Ishikawa (cell line): ENCODE data around the gene PTMS.

Source experiments
- CEBPB ChIP-seq: IDR thresholded peaks from 2 replicates; pipeline ENCODE4 v1.6.1; 2012
- CREB1 ChIP-seq: IDR thresholded peaks from 2 replicates; pipeline ENCODE4 v1.6.1; 2012; ENCODE audit warnings: low read depth
- EP300 ChIP-seq: IDR thresholded peaks from 2 replicates; pipeline ENCODE4 v1.6.1; 2012; ENCODE audit warnings: borderline replicate concordance
- NFIC ChIP-seq: IDR thresholded peaks from 2 replicates; pipeline ENCODE4 v1.6.1; 2012
- RAD21 ChIP-seq: IDR thresholded peaks from 2 replicates; pipeline ENCODE4 v1.6.1; 2012; ENCODE audit warnings: low read depth
- TAF1 ChIP-seq: IDR thresholded peaks from 2 replicates; pipeline ENCODE4 v1.6.1; 2012; ENCODE audit warnings: low read depth, mild to moderate bottlenecking
- TCF12 ChIP-seq: IDR thresholded peaks from 2 replicates; pipeline ENCODE4 v1.6.1; 2012; ENCODE audit warnings: low read depth
- TEAD4 ChIP-seq: IDR thresholded peaks from 2 replicates; pipeline ENCODE4 v1.6.1; 2012
- YY1 ChIP-seq: IDR thresholded peaks from 2 replicates; pipeline ENCODE4 v1.6.1; 2012; ENCODE audit warnings: low read depth
- ZBTB7A ChIP-seq: IDR thresholded peaks from 2 replicates; pipeline ENCODE4 v1.6.1; 2012; ENCODE audit warnings: low read depth
- TF ChIP-seq, protein P1 (sequence below): IDR thresholded peaks from 2 replicates; pipeline ENCODE4 v1.6.1; 2012; ENCODE audit warnings: low read depth, mild to moderate bottlenecking
- TF ChIP-seq, protein P2 (sequence below): IDR thresholded peaks from 2 replicates; pipeline ENCODE4 v1.6.1; 2012

DNA sequence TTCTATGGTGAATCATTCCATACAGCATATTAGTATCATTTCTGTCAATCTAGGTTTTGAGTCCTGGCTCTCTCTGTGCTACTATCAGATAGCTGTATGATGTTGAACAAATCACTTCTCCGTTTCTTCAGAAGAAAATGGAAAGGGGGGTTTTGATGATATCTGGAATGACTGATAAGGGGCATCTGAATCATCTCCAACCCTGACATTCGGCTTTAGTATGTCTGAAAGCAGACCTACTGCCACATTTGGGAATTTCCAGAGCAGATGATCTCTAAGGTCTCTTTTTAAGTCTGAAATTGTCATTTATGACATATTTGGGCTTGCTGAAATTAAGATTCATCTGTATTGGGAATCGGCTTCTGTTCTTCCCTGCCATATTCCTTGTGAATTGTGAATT, 23.3 kb upstream of the PTMS start:
- TF ChIP-seq, protein P1, sequence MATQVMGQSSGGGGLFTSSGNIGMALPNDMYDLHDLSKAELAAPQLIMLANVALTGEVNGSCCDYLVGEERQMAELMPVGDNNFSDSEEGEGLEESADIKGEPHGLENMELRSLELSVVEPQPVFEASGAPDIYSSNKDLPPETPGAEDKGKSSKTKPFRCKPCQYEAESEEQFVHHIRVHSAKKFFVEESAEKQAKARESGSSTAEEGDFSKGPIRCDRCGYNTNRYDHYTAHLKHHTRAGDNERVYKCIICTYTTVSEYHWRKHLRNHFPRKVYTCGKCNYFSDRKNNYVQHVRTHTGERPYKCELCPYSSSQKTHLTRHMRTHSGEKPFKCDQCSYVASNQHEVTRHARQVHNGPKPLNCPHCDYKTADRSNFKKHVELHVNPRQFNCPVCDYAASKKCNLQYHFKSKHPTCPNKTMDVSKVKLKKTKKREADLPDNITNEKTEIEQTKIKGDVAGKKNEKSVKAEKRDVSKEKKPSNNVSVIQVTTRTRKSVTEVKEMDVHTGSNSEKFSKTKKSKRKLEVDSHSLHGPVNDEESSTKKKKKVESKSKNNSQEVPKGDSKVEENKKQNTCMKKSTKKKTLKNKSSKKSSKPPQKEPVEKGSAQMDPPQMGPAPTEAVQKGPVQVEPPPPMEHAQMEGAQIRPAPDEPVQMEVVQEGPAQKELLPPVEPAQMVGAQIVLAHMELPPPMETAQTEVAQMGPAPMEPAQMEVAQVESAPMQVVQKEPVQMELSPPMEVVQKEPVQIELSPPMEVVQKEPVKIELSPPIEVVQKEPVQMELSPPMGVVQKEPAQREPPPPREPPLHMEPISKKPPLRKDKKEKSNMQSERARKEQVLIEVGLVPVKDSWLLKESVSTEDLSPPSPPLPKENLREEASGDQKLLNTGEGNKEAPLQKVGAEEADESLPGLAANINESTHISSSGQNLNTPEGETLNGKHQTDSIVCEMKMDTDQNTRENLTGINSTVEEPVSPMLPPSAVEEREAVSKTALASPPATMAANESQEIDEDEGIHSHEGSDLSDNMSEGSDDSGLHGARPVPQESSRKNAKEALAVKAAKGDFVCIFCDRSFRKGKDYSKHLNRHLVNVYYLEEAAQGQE: no peak
- no peak for TF ChIP-seq CREB1
- TF ChIP-seq, protein P2, sequence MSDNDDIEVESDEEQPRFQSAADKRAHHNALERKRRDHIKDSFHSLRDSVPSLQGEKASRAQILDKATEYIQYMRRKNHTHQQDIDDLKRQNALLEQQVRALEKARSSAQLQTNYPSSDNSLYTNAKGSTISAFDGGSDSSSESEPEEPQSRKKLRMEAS: no peak
- no peak for TF ChIP-seq RAD21
- no peak for TF ChIP-seq EP300
- no peak for TF ChIP-seq YY1
- no peak for TF ChIP-seq NFIC
- TF ChIP-seq TAF1: no peak
- TF ChIP-seq CEBPB: no peak
- TF ChIP-seq ZBTB7A: no peak
- TF ChIP-seq TCF12: no peak
- TF ChIP-seq TEAD4: no peak
